Activated CD4-positive, alpha-beta T cell treated with anti-CD3 and anti-CD28 coated beads, Interleukin-2, amount 10 ng/mL, durations not matched to agents 7 days and 5 days (primary cell): ENCODE data around the gene TSPAN5. TPM values are rescaled to one million over a fixed set of nuclear protein-coding genes. Genes with fewer than 3 reads are reported as not detected.
A peak's percentile ranks its signal among the peaks of the same experiment; 100 is the strongest.
"Not testable (repeated sequence)": the region's sequence is repeated elsewhere in the genome, so short reads cannot be mapped to it uniquely, and the experiment has no call there.

Experiments used
- CTCF ChIA-PET: fragments of 350-600 bp; sonication (Branson Sonifier 250); formaldehyde crosslinking; loops from one replicate; lab custom pipeline; 2021; ENCODE audit warnings: antibody characterized with exemption; lab: Charles Lee
- POLR2A ChIA-PET: fragments of 350-600 bp; sonication (Branson Sonifier 250); formaldehyde crosslinking; loops from one replicate; lab custom pipeline; 2021; ENCODE audit warnings: antibody characterized with exemption; lab: Charles Lee
- DNase-seq: peaks from one replicate; pipeline ENCODE4 v3.0.0-alpha.2; 2020
- H3K27ac Mint-ChIP-seq: one replicate; pipeline ENCODE4 v1.8.0; 2021; ENCODE audit warnings: mild to moderate bottlenecking, moderate library complexity, mixed read lengths
- H3K27me3 Mint-ChIP-seq: one replicate; pipeline ENCODE4 v1.8.0; 2021; ENCODE audit warnings: mixed read lengths
- H3K36me3 Mint-ChIP-seq: one replicate; pipeline ENCODE4 v1.8.0; 2021; ENCODE audit warnings: low read depth, mixed read lengths
- H3K4me1 Mint-ChIP-seq: one replicate; pipeline ENCODE4 v1.8.0; 2021; ENCODE audit warnings: mixed read lengths
- H3K4me3 Mint-ChIP-seq: one replicate; pipeline ENCODE4 v1.8.0; 2021; ENCODE audit warnings: mild to moderate bottlenecking, moderate library complexity, mixed read lengths
- H3K9me3 Mint-ChIP-seq: one replicate; pipeline ENCODE4 v1.8.0; 2021; ENCODE audit warnings: mixed read lengths
- total RNA-seq, 2 experiments: library from RNA; stranded (reverse); gene quantifications; one replicate each; pipeline ENCODE4 v1.2.3, GENCODE V29; 2021

The TSPAN5 gene
- total RNA-seq, 2 experiments from 2014 or later: 17.4 to 17.6 TPM

DNA sequence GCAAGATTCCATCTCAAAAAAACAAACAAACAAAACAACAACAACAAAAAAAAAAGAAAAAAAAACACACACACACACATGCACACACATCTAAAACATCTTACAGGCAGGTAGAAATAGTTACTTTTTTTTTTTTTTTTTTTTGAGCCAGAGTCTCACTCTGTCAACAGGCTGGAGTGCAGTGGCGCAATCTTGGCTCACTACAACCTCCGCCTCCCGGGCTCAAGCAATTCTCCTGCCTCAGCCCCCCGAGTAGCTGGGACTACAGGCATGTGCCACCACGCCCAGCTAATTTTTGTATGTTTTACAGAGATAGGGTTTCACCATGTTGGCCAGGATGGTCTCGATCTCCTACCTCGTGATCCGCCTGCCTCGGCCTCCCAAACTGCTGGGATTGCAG is 201.0 kb downstream of the TSPAN5 start:
- H3K36me3 Mint-ChIP-seq: peaks cover 29% of the 10 kb centered on the region
- H3K27ac Mint-ChIP-seq, DNase-seq, POLR2A ChIA-PET, H3K4me3 Mint-ChIP-seq, H3K27me3 Mint-ChIP-seq: not testable (repeated sequence)
- CTCF ChIA-PET: interaction anchor here (1.1 kb wide), 1 partner anchor 14 kb away, joined by 3 read pairs; no protein-coding TSS in a partner anchor
- H3K4me1 Mint-ChIP-seq: peaks cover 16% of the 10 kb centered on the region
- H3K9me3 Mint-ChIP-seq: peaks cover 26% of the 10 kb centered on the region

DNA sequence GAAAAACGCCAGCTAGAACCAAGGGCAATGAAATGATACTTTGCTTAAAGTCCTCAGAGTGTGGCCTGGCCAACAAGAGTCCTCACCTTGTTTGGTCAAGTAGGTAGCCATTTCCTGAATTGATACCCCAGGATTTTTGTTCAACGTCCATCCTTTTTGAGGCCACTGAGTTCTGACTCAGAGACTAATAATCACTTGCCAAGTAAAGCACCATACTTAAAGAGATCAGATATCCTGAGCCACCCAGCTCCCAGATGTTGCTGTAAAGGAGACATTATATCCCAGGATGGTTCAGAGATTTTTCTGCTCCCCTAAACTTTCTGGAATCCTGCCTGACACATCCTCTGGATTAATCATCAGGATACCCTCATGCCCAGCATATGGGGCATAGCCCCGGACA is 206.3 kb downstream of the TSPAN5 start:
- H3K27me3 Mint-ChIP-seq: no peaks in the 10 kb centered on the region
- peaks cover 18% of the 10 kb centered on the region for H3K9me3 Mint-ChIP-seq
- H3K27ac Mint-ChIP-seq: no peak overlapping the region
- no peak for DNase-seq
- CTCF ChIA-PET: interaction anchor here (0.6 to 1.3 kb wide), 7 partner anchors 14 to 616 kb away, joined by 3 to 6 read pairs (median 4); no protein-coding TSS in a partner anchor
- peaks cover 39% of the 10 kb centered on the region for H3K4me1 Mint-ChIP-seq
- H3K4me3 Mint-ChIP-seq: no peak overlapping the region
- POLR2A ChIA-PET: no interaction called here
- H3K36me3 Mint-ChIP-seq: peaks cover 38% of the 10 kb centered on the region

DNA sequence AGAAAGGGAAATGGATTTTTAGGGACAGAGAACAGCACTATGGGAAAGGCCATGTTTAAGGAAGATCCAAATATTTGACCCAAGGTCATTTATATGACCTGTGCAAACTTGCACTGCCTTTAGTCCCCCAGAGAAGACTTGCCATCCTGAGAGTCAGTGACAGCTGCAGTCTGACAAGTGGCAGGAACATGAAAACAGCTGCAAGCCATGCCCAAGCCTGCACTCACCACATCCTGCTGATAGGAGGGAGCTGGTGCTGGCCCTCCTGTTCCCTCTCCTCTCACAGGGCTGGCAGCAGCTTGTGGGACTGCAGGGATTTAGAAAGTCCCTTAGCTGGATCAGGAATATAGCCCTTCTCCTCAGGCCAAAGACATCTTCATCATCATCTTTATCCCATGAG is 209.5 kb downstream of the TSPAN5 start:
- Mint-ChIP-seq H3K4me3 (no peak overlapping the region), H3K9me3 (peaks cover 15% of the 10 kb centered on the region), H3K27ac (peak overlapping the region; percentile 38), H3K27me3 (no peaks in the 10 kb centered on the region), H3K4me1 (peaks cover 48% of the 10 kb centered on the region), H3K36me3 (peaks cover 35% of the 10 kb centered on the region)
- DNase-seq: peak; percentile 60
- ChIA-PET POLR2A (no interaction called here), CTCF (interaction anchor here (0.6 to 2.4 kb wide), 7 partner anchors 10 to 453 kb away, joined by 3 to 8 read pairs (median 3); no protein-coding TSS in a partner anchor)

DNA sequence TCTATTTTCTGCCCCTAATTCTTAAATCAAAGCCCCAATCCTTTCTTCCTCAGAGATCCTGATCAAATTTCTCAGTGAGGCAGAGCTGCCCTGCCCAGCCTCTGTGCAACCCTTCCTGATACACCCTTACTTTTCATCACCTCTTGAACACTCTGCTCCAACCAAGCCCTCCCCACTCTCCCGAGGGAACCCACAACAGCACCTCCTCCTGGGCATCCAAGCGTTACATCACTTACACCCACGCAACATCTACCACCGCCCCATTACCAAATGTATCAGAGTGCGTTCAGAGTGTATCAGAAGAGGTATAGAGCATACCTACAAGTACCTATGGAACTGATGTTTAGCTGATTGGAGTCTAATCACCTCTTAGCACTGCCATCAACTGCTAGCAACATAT is 210.8 kb downstream of the TSPAN5 start:
- CTCF ChIA-PET: interaction anchor here (0.6 to 1.7 kb wide), 3 partner anchors 20 to 361 kb away, joined by 3 to 4 read pairs (median 3); no protein-coding TSS in a partner anchor
- peaks cover 39% of the 10 kb centered on the region for H3K4me1 Mint-ChIP-seq
- peak overlapping the region; percentile 25 for H3K4me3 Mint-ChIP-seq
- H3K27ac Mint-ChIP-seq: peak overlapping the region; percentile 91
- POLR2A ChIA-PET: no interaction called here
- no peaks in the 10 kb centered on the region for H3K27me3 Mint-ChIP-seq
- H3K9me3 Mint-ChIP-seq: peaks cover 5% of the 10 kb centered on the region
- no peak for DNase-seq
- H3K36me3 Mint-ChIP-seq: peaks cover 35% of the 10 kb centered on the region

DNA sequence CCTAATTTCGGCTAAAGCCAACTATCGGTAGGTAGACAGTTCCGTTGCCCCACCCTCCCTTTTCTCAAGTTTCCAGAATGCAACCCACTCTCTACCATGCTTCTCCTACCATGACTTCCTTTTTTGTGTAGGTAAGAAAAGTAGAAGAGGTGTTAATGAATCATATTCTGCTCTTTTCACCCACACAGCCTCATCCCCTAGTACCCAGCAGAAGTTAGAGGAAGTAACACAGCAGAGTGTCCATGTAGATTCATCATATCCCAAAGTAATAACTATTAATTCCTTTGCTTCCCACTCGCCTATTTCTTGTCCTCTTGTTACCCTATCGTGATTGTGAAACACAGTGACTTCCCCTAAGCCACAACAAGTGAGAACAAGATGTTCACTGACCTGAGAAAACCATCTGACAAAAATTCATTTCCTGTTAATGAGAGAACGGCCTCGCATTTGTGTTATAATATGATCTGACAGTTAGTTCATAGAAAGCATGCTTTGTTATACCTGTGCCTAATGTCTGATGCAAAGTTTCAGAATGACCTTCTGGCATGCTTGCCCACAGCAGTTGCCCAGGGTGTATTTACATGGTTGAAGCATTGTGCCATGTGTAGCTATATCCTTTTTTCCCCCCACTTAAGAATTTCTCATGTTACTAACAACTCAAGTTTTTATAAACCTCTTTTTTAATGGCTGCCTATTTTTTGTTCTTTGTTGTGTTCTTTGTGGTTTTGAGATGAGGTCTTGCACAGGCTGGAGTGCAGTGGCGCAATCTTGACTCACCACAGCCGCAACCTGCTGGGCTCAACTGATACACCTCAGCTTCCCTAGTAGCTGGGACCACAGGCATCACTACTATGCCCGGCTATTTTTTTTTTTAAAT is 211.7 kb downstream of the TSPAN5 start:
- H3K4me3 Mint-ChIP-seq: peak overlapping the region; percentile 25
- H3K36me3 Mint-ChIP-seq: peaks cover 42% of the 10 kb centered on the region
- POLR2A ChIA-PET: no interaction called here

DNA sequence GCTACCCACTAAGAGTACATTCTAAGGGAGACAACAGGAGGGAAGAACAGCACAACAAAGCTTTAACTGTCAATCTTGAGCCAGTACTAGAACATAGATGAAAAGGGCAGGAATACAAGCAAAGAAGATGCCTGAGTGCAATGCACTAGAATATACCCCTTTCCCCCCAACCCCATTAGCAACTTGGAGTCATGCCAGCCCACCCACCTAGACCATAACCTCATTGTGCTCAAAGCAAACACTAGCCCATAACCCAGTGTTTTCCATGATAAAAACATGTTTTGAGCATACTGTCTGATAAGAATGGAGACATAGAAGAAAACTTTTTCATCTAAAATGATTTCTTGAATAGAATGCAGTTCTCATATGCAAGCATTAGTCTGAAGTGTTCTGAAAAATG is 214.0 kb downstream of the TSPAN5 start:
- DNase-seq: no peak
- POLR2A ChIA-PET: no interaction called here
- peaks cover 59% of the 10 kb centered on the region for H3K36me3 Mint-ChIP-seq
- no peaks in the 10 kb centered on the region for H3K27me3 Mint-ChIP-seq
- H3K27ac Mint-ChIP-seq: no peak overlapping the region
- H3K4me1 Mint-ChIP-seq: peaks cover 36% of the 10 kb centered on the region
- H3K4me3 Mint-ChIP-seq: no peak overlapping the region
- CTCF ChIA-PET: interaction anchor here (1.2 kb wide), 1 partner anchor 13 kb away, joined by 3 read pairs; no protein-coding TSS in a partner anchor
- peaks cover 3% of the 10 kb centered on the region for H3K9me3 Mint-ChIP-seq

More for the DNA sequence above, 211.7 kb downstream of the TSPAN5 start:
- CTCF ChIA-PET: interaction anchor here (0.6 to 1.7 kb wide), 2 partner anchors 16 to 21 kb away, joined by 3 to 4 read pairs; no protein-coding TSS in a partner anchor
- Mint-ChIP-seq H3K27ac (peak overlapping the region; percentile 91), H3K27me3 (no peaks in the 10 kb centered on the region), H3K9me3 (peaks cover 3% of the 10 kb centered on the region), H3K4me1 (peaks cover 39% of the 10 kb centered on the region)
- DNase-seq: peak; percentile 69

DNA sequence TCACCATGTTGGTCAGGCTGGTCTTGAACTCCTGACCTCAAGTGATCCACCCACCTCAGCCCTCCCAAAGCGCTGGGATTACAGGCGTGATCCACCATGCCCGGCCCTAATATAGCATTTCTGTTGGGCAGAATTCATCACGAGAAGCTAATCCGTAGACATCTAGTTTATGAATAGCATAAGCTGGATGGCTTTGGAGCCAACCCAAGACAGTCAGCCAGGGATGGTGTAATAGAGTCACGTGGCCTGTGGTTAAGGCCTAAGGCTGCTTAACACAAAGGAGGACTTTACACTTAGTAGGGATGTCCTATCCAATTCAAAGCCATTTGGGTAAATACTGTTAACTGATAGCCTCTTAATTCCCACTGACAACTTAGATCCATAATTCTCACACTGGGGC is 223.6 kb downstream of the TSPAN5 start:
- CTCF ChIA-PET: no interaction called here

DNA sequence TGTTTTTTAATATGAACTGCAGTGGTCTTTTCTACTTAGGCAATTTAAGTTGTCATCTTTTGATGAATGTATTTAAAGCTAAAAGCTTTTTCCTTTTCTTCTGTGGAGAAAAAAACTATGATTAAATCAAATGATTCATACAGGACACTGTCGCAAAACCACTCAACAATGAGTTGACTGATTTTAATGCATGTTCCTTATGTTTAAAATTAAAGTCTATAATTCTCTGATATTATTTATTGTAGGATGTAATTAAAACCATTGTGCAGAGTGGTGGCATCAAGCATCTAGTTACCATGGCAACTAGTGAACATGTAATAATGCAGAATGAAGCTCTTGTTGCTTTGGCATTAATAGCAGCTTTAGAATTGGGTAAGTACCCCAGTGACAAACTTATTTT is 224.7 kb downstream of the TSPAN5 start:
- Mint-ChIP-seq H3K4me1 (peaks cover 8% of the 10 kb centered on the region), H3K9me3 (peaks cover 2% of the 10 kb centered on the region), H3K36me3 (peaks cover 35% of the 10 kb centered on the region), H3K4me3 (no peak overlapping the region), H3K27me3 (no peaks in the 10 kb centered on the region), H3K27ac (no peak overlapping the region)
- ChIA-PET CTCF (interaction anchor here (1.3 to 1.7 kb wide), 2 partner anchors 10 to 11 kb away, joined by 3 to 5 read pairs; no protein-coding TSS in a partner anchor), POLR2A (no interaction called here)
- DNase-seq: no peak

More for the DNA sequence above, 223.6 kb downstream of the TSPAN5 start:
- Mint-ChIP-seq H3K27me3 (no peaks in the 10 kb centered on the region), H3K36me3 (peaks cover 41% of the 10 kb centered on the region), H3K4me3 (no peak overlapping the region), H3K27ac (no peak overlapping the region), H3K9me3 (peaks cover 4% of the 10 kb centered on the region), H3K4me1 (peaks cover 12% of the 10 kb centered on the region)
- POLR2A ChIA-PET: no interaction called here
- DNase-seq: no peak

DNA sequence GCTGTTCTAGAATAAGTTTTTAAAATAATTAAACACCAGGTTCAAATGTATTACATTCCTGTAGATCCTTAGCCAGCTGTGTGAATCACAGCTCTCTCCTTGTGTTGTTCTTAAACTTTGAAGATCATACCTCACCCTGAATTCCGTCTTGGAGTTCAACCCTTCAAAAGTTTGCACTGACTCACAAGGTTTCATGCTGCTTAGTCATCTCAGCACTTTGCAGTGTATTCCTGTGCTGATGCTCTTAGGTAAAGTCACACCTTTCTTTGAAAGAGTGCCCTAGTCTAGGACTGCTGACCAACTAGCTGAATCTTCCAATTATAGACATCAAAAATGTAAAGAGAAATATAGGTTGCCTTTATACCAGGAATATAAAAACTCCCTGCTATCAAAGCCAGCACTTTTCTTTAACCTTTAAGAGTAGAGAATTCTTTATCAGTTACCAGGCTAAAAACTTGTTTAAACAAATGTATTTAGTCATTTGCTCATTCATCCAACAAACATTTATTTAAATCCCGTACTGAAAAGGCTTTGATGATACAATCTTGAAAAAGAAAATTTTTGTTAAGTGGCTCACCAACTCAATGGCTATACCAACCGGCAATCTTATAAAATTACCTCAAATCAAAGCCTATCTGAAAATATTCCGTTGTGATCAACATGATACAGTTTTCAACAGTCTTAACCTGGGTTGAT is 227.6 kb downstream of the TSPAN5 start:
- ChIA-PET CTCF (interaction anchor here (0.5 to 1.4 kb wide), 6 partner anchors 8 to 1268 kb away, joined by 3 to 5 read pairs (median 4); no protein-coding TSS in a partner anchor), POLR2A (no interaction called here)
- DNase-seq: no peak
- Mint-ChIP-seq H3K9me3 (peaks cover 14% of the 10 kb centered on the region), H3K36me3 (peaks cover 32% of the 10 kb centered on the region), H3K4me1 (peaks cover 14% of the 10 kb centered on the region), H3K27me3 (no peaks in the 10 kb centered on the region), H3K27ac (no peak overlapping the region), H3K4me3 (no peak overlapping the region)

DNA sequence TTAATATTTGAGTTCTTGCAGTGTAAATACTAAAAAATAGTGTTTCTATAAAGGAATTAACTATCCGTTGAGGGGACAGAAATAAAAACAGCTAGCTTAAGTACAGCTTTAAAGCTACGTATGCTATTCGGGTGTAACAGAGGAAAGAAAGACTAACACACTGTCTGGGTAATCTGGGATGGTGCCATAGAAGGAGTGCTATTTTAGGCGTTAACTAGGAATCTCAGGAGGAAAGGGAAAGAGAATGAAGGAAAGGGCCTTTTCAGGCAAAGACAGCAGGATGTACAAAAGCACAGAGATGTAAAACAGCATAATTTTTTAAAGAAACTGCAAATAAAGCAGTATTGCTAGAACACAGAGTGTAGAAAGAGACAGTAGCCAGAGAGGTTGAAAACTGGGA is 235.4 kb downstream of the TSPAN5 start:
- Mint-ChIP-seq H3K9me3 (peaks cover 30% of the 10 kb centered on the region), H3K27me3 (no peaks in the 10 kb centered on the region), H3K4me1 (peaks cover 28% of the 10 kb centered on the region), H3K27ac (no peak overlapping the region), H3K36me3 (peaks cover 67% of the 10 kb centered on the region), H3K4me3 (no peak overlapping the region)
- CTCF ChIA-PET: interaction anchor here (1.5 to 1.9 kb wide), 2 partner anchors 8 to 10 kb away, joined by 5 read pairs; no protein-coding TSS in a partner anchor
- no peak for DNase-seq
- POLR2A ChIA-PET: no interaction called here

DNA sequence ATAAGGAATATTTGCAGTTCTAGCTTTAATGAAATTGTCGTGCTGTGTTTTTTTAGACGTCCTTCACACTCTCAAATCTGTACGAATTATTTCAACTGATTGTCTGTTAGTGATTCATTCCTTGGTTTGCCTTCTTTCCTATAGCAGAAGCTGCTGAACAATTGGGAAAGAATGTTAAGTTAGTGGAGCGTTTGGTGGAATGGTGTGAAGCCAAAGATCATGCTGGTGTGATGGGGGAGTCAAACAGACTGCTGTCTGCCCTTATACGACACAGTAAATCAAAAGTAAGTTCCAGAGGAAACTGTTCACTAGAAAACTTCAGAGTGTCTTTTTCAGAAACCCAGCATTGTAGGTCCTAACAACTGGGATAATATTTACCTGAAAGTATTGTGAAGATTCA is 237.3 kb downstream of the TSPAN5 start:
- Mint-ChIP-seq H3K4me3 (no peak overlapping the region), H3K9me3 (peaks cover 20% of the 10 kb centered on the region), H3K27me3 (no peaks in the 10 kb centered on the region), H3K27ac (no peak overlapping the region), H3K4me1 (peaks cover 18% of the 10 kb centered on the region), H3K36me3 (peaks cover 63% of the 10 kb centered on the region)
- ChIA-PET CTCF (no interaction called here), POLR2A (no interaction called here)
- no peak for DNase-seq
